ENCODE data around the gene WDR35.
A peak's percentile ranks its signal among the peaks of the same experiment; 100 is the strongest.

WDR35 gene

DNA sequence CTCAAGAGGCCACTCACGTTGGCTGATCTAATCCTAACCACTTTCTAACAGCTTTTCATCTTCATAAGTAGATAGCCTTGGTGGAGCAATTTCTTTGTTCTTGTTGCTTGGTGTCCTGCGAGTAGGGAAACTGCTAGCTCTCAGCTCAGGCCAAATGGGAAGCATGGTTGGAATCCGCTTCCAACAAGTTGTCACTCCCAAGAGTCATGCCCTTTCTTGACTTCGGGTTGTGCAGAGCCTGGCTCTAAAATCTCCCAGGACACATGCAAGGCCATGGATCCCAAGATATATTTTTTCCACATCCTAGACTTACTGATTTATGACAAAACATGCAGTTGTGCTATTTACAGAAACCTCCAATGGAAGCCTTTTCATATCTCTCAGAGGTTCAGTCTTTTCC is 29.8 kb upstream of the WDR35 start:
- no peak for DNase-seq (ENCODE audit: low read depth)
- no peak overlapping the region for H3K4me3 ChIP-seq (ENCODE audit: control insufficient read depth, low read depth, low read length)
- TF ChIP-seq, protein P1, sequence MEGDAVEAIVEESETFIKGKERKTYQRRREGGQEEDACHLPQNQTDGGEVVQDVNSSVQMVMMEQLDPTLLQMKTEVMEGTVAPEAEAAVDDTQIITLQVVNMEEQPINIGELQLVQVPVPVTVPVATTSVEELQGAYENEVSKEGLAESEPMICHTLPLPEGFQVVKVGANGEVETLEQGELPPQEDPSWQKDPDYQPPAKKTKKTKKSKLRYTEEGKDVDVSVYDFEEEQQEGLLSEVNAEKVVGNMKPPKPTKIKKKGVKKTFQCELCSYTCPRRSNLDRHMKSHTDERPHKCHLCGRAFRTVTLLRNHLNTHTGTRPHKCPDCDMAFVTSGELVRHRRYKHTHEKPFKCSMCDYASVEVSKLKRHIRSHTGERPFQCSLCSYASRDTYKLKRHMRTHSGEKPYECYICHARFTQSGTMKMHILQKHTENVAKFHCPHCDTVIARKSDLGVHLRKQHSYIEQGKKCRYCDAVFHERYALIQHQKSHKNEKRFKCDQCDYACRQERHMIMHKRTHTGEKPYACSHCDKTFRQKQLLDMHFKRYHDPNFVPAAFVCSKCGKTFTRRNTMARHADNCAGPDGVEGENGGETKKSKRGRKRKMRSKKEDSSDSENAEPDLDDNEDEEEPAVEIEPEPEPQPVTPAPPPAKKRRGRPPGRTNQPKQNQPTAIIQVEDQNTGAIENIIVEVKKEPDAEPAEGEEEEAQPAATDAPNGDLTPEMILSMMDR (conservative IDR thresholded peaks at IDR 0.05; ENCODE audit: control insufficient read depth, insufficient read depth, low read depth, low read length): no peak

DNA sequence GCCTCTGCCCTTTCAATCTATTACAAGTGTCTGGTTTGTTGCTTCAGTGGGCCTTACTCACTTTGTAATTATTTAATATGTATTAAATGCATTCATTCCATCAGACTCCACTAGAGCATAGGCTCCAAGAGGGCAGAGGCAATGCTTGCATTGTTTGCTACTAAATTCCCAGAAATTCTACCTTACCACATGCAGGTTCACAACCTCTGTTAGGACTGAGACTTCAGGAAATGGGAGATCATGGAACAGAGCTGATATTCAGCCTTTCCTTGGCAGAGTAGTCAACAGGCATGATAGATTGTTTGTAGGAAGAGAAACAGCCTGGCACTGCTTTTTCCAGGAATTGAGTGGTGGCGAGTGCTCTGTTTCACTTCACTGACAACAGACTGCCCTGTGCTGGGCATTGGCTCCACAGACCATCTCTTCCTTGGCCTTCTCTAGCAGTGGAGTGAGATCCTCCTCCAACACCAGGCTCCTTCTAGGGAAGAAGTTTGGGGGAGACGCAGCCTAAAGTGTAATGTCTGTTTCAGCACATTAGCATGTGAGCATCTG is 28.8 kb upstream of the WDR35 start:
- no peak overlapping the region for H3K4me3 ChIP-seq (ENCODE audit: control insufficient read depth, low read depth, low read length)
- TF ChIP-seq, protein P1 (conservative IDR thresholded peaks at IDR 0.05; ENCODE audit: control insufficient read depth, insufficient read depth, low read depth, low read length): no peak
- DNase-seq (ENCODE audit: low read depth): no peak

DNA sequence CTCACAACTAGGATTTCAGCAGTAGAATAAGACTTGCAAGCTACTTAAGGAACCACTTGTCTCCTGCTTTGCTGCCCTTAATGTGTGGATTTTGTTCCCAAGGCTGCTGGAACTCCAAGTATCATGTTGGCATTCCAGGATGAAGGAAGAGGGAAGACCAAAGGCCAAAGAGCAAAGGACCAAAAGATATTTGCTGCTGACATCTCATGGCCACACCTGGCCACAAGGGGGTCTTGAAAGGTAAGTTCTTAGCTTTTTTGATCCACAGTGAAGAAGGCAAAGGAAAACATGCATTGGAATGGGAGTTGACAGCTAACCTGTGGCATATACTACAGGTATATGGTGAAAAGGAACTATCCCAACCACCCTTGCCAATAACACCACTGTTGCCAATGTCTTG is 26.4 kb upstream of the WDR35 start:
- TF ChIP-seq, protein P1 (conservative IDR thresholded peaks at IDR 0.05; ENCODE audit: control insufficient read depth, insufficient read depth, low read depth, low read length): no peak
- DNase-seq (ENCODE audit: low read depth): no peak
- no peak overlapping the region for H3K4me3 ChIP-seq (ENCODE audit: control insufficient read depth, low read depth, low read length)

DNA sequence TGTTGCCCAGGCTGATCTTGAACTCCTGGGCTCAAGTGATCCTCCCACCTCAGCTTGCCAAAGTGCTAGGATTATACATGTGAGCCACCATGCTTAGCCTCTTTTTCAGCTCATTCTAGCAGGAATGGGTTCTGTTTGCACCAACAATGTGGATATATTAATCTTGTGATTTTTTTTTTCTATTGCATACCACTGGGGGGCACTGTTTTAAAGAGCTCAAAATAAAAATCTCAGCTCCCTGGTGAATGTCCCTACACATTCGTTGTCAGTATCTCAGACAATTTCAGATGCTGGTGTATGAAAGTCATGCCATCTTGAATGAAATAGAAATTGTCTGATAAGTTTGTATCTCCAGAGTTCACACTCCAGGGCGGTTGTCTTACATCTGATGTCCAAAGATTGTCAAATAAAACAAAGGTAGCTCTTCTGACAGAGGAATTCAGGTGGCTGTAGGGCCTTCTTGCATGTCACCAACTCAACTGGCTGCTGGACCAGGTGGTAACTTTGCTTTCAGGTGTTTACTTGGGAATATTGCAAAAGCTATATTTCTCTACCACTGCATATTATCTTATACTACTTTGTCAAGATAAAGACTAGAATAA is 25.7 kb upstream of the WDR35 start:
- no peak overlapping the region for H3K4me3 ChIP-seq (ENCODE audit: control insufficient read depth, low read depth, low read length)
- DNase-seq (ENCODE audit: low read depth): peak; percentile 67

DNA sequence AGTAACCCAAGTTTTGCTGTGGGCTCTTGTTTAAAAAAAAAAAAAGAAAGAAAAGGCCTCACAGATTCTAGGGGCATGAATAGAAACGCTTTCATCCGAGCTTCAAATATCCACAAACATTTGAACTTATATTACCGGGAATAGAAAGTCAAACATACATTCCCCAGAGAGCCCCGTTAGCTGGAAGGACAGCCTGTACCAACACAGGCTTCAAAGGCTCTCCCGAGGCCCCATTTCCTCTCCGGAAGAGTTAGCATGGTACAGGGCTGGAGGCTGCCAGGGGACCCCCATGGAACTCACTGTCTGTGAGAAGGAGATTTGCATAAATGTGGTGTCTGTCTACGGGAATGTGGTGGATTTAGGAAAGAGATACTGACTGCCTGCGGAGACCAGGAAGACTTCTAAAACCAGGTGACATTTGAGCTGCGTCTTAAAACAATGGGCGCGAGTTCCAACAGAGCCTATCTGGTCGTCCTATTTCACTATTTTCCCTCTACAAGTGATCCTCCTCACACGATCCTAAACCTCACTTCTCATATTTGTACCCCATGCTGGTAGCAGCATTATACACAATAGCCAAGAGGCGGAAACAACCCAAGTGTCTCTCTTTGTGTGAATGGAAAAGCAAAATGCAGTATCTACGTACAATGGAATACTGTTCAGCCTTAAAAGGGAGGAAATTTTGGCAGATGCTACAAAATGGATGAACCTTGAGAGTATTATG is 23.4 kb upstream of the WDR35 start:
- TF ChIP-seq, protein P1 (conservative IDR thresholded peaks at IDR 0.05; ENCODE audit: control insufficient read depth, insufficient read depth, low read depth, low read length): no peak
- H3K4me3 ChIP-seq (ENCODE audit: control insufficient read depth, low read depth, low read length): peak overlapping the region; percentile 23
- DNase-seq (ENCODE audit: low read depth): no peak

More for the DNA sequence above, 25.7 kb upstream of the WDR35 start:
- TF ChIP-seq, protein P1 (conservative IDR thresholded peaks at IDR 0.05; ENCODE audit: control insufficient read depth, insufficient read depth, low read depth, low read length): peak; percentile 49

DNA sequence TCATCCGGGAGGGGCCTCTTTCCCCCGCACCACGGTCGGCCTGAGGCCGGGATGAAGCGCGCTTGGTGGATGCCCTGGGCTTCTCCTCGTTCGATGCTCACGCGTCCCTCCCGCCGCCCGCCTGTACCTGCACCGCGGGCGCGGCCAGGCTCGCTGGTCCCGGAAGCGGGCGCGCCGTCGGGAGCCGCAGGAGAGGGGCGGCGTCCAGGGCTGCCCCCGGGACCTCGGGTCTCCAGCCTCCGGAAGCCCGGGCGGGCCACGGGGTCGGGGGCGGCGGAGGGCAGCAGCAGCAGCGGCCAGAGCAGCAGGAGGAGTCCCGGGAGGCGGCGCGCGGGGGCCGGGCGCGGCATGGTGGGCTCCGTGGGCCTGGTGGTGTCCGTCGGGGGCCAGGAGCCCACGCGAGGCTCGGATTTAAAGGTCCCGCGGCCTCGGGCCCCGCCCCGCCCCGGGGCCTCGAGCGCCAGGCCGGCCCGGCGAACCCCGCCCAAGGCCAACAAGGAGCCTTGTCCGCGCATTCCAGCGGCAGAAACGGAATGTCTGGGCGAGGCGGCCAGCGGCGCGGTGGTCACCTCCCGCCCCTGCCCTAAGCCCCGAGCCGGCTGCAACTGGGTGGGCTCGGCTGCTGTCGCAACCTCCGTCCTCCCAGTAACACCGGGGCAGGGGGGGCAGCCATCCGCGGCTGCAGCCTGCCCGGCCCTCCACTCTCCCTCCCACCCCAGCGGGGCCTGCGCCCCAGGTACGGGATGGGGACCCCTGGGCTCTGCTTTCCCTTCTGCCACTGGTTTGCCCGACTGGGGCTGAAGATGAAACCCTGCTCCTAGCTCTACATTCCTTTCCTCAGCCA is 22.6 kb upstream of the WDR35 start, which contains the start of gene MATN3:
Gene MATN3 (minus strand): TSS at position 387 of the 844 bp plus-strand sequence. CDS start 37 bp downstream, at position 350.
- no peak for DNase-seq (ENCODE audit: low read depth)
- H3K4me3 ChIP-seq (ENCODE audit: control insufficient read depth, low read depth, low read length): peak within 1 kb of the TSS; percentile 27
- TF ChIP-seq, protein P1 (conservative IDR thresholded peaks at IDR 0.05; ENCODE audit: control insufficient read depth, insufficient read depth, low read depth, low read length): no peak
